ENCODE measurements around the gene PKP4. TPM values are rescaled to one million over a fixed set of nuclear protein-coding genes. Genes with fewer than 3 reads are reported as not detected.

The PKP4 gene
- total RNA-seq, 2 experiments from 2014 or later, result 52.9 to 57.0 TPM

DNA sequence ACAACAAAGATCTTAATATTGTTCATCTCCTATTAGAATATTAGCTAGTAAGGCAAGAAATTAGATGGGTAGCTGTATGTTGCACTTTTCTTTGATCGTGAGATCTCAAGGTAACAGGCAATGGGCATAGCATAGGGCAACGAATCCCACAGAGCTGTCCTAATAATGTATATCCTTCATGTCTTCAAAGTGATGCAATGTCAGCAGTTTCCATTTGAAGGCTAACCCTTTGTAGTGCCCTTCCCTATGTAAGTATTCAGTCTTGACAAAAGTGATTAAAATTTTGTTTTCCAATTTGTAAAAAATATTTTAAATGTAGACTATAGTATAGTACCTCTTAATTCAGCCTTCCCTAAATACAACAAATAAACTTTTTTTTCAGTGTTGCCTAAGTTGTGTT is 112.5 kb downstream of the PKP4 start:
- Mint-ChIP-seq H3K9me3 (peaks cover 4% of the 10 kb centered on the region), H3K36me3 (ENCODE audit: low read depth) (peaks cover 10% of the 10 kb centered on the region), H3K27me3 (ENCODE audit: low read depth) (no peaks in the 10 kb centered on the region), H3K27ac (no peak overlapping the region), H3K4me3 (no peak overlapping the region), H3K4me1 (ENCODE audit: low read depth) (no peaks in the 10 kb centered on the region)
- intact Hi-C loops (cut with micrococcal nuclease), result no loop called here
- CTCF ChIA-PET, result interaction anchor here (0.8 kb wide), 1 partner anchor 36 kb away, joined by 3 read pairs; no protein-coding TSS in a partner anchor
- DNase-seq, result no peak

GRCh38 chr2:158570869-158571268 is 114.1 kb downstream of the PKP4 start:
- no peaks in the 10 kb centered on the region for H3K4me1 Mint-ChIP-seq (ENCODE audit: low read depth)
- intact Hi-C loops (cut with micrococcal nuclease), result no loop called here
- no peaks in the 10 kb centered on the region for H3K27me3 Mint-ChIP-seq (ENCODE audit: low read depth)
- H3K36me3 Mint-ChIP-seq (ENCODE audit: low read depth), result peaks cover 10% of the 10 kb centered on the region
- CTCF ChIA-PET, result no interaction called here
- H3K4me3 Mint-ChIP-seq, result no peak overlapping the region
- no peak overlapping the region for H3K27ac Mint-ChIP-seq
- peaks cover 4% of the 10 kb centered on the region for H3K9me3 Mint-ChIP-seq
- no peak for DNase-seq

GRCh38 chr2:158573739-158574138 is 117.0 kb downstream of the PKP4 start:
- Mint-ChIP-seq H3K4me3 (no peak overlapping the region), H3K9me3 (peaks cover 4% of the 10 kb centered on the region), H3K4me1 (ENCODE audit: low read depth) (peaks cover 3% of the 10 kb centered on the region), H3K36me3 (ENCODE audit: low read depth) (peaks cover 8% of the 10 kb centered on the region), H3K27ac (no peak overlapping the region), H3K27me3 (ENCODE audit: low read depth) (no peaks in the 10 kb centered on the region)
- CTCF ChIA-PET, result no interaction called here
- no peak for DNase-seq
- intact Hi-C loops (cut with micrococcal nuclease), result no loop called here

DNA sequence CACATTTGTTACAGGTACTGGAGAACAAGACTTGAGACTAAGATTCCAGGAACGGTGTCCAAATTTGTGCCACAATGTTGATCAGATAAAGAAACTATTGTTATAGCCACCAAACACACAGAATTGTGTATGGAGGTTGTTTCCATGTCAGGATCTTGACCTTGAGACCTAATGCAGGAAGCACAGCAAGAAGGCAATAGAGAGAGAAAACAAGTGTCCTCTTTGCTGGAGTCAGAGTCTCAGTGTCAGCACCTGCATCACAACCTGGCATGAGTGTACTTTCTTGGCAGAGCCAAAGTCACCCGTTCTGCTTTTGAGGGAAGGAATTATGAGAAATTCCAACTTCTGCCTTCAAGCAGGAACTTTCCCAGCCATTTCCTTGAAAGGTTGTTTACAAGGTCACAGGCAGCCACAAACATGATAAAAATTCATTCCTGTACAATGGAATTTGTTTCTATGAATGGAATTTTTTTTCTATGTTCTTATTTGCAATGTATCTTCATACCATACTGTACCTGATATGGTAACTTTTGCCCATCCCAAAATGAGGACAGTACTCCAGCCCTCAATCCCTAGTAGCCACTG is 118.4 kb downstream of the PKP4 start:
- no peak overlapping the region for H3K27ac Mint-ChIP-seq
- peaks cover 4% of the 10 kb centered on the region for H3K9me3 Mint-ChIP-seq
- no peaks in the 10 kb centered on the region for H3K27me3 Mint-ChIP-seq (ENCODE audit: low read depth)
- peaks cover 3% of the 10 kb centered on the region for H3K4me1 Mint-ChIP-seq (ENCODE audit: low read depth)
- H3K36me3 Mint-ChIP-seq (ENCODE audit: low read depth), result peaks cover 10% of the 10 kb centered on the region
- intact Hi-C loops (cut with micrococcal nuclease), result no loop called here
- CTCF ChIA-PET, result no interaction called here
- no peak for DNase-seq
- H3K4me3 Mint-ChIP-seq, result no peak overlapping the region

DNA sequence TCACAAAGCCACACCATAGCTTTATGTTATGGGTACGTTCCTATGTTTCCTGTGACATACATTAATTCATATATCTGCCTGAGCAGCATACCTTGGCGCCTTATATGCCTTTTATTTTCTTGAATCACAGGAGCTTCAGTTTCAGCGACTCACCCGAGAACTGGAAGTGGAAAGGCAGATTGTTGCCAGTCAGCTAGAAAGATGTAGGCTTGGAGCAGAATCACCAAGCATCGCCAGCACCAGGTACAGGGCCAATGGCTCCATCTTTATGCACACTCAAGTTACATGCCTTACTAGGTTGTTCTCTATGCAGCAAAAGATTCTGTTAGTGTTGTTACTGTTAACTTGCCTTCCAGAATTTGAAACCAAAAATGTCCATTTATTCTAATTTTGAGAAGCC is 120.4 kb downstream of the PKP4 start:
- Mint-ChIP-seq H3K9me3 (no peaks in the 10 kb centered on the region), H3K36me3 (ENCODE audit: low read depth) (peaks cover 12% of the 10 kb centered on the region), H3K27me3 (ENCODE audit: low read depth) (no peaks in the 10 kb centered on the region), H3K27ac (no peak overlapping the region), H3K4me1 (ENCODE audit: low read depth) (peaks cover 3% of the 10 kb centered on the region), H3K4me3 (no peak overlapping the region)
- CTCF ChIA-PET, result no interaction called here
- intact Hi-C loops (cut with micrococcal nuclease), result no loop called here
- no peak for DNase-seq

DNA sequence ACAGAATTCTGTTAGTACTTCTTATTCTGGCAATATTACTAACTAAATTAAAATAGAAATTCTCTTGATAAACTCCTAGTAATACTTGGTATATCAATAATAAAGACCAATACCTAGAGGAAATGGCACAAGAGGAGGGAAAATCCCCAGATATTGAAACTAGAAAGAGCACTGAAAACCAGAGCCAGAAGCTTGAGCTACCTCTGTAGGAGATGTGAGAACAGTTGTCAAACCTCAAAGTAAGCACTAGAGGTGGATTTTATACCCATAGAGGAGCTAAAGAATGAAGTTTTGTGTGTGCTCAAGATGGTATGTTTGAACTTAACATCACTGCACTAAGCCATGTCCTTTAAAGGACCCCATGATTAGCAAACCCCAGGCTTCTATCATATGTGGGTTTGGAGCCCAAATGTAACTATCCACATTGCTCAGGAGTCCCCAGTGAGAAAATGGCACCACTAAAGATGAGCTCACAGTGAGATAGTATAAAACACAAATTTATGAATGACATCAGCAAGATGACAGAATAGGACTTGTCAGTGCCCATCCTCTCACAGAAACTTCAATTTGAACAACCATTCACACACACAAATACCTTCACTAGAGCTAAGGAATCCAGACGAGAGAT is 122.1 kb downstream of the PKP4 start:
- intact Hi-C loops (cut with micrococcal nuclease), result no loop called here
- no peak overlapping the region for H3K4me3 Mint-ChIP-seq

DNA sequence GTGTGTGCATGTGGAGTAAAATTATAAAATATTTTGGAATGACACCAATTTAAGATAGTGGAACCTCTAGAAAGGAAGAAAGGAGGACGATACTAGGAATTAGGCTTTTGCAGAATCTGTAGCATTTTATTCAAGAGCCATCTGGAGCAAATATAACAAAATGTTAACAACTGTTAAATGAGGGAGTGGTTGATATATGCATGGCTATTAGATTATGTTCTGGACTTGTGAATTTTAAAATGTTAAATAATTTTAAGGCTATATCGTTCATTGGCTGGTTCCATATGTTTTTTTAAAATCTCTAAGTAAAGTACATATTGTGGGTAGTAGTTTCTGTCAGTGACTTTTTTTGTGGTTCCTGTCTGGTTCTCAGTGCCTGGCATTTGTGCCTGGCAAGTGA is 123.2 kb downstream of the PKP4 start:
- H3K9me3 Mint-ChIP-seq, result no peaks in the 10 kb centered on the region
- H3K27ac Mint-ChIP-seq, result no peak overlapping the region
- H3K36me3 Mint-ChIP-seq (ENCODE audit: low read depth), result peaks cover 15% of the 10 kb centered on the region
- CTCF ChIA-PET, result no interaction called here
- H3K4me3 Mint-ChIP-seq, result no peak overlapping the region
- no peak for DNase-seq
- H3K27me3 Mint-ChIP-seq (ENCODE audit: low read depth), result no peaks in the 10 kb centered on the region
- H3K4me1 Mint-ChIP-seq (ENCODE audit: low read depth), result peaks cover 3% of the 10 kb centered on the region
- intact Hi-C loops (cut with micrococcal nuclease), result no loop called here

More for the DNA sequence above, 122.1 kb downstream of the PKP4 start:
- peaks cover 15% of the 10 kb centered on the region for H3K36me3 Mint-ChIP-seq (ENCODE audit: low read depth)
- no peak overlapping the region for H3K27ac Mint-ChIP-seq
- no peak for DNase-seq
- peaks cover 3% of the 10 kb centered on the region for H3K4me1 Mint-ChIP-seq (ENCODE audit: low read depth)
- CTCF ChIA-PET, result no interaction called here
- no peaks in the 10 kb centered on the region for H3K9me3 Mint-ChIP-seq
- H3K27me3 Mint-ChIP-seq (ENCODE audit: low read depth), result no peaks in the 10 kb centered on the region

- no peaks in the 10 kb centered on the region for H3K9me3 Mint-ChIP-seq
- H3K36me3 Mint-ChIP-seq (ENCODE audit: low read depth), result peaks cover 15% of the 10 kb centered on the region
- H3K4me1 Mint-ChIP-seq (ENCODE audit: low read depth), result peaks cover 3% of the 10 kb centered on the region
- no peaks in the 10 kb centered on the region for H3K27me3 Mint-ChIP-seq (ENCODE audit: low read depth)
- intact Hi-C loops (cut with micrococcal nuclease), result no loop called here
- no peak overlapping the region for H3K4me3 Mint-ChIP-seq
- CTCF ChIA-PET, result no interaction called here
- no peak for DNase-seq
- H3K27ac Mint-ChIP-seq, result no peak overlapping the region
Observed at GRCh38 chr2:158580760-158581159, 124.0 kb downstream of the PKP4 start.

GRCh38 chr2:158582670-158583069 is 125.9 kb downstream of the PKP4 start:
- CTCF ChIA-PET, result no interaction called here
- DNase-seq, result no peak
- Mint-ChIP-seq H3K4me3 (no peak overlapping the region), H3K36me3 (ENCODE audit: low read depth) (peaks cover 15% of the 10 kb centered on the region), H3K4me1 (ENCODE audit: low read depth) (no peaks in the 10 kb centered on the region), H3K27ac (no peak overlapping the region), H3K27me3 (ENCODE audit: low read depth) (no peaks in the 10 kb centered on the region), H3K9me3 (no peaks in the 10 kb centered on the region)
- intact Hi-C loops (cut with micrococcal nuclease), result no loop called here

GRCh38 chr2:158583923-158584322 is 127.2 kb downstream of the PKP4 start:
- DNase-seq, result no peak
- intact Hi-C loops (cut with micrococcal nuclease), result no loop called here
- H3K27ac Mint-ChIP-seq, result no peak overlapping the region
- H3K4me1 Mint-ChIP-seq (ENCODE audit: low read depth), result no peaks in the 10 kb centered on the region
- no peaks in the 10 kb centered on the region for H3K9me3 Mint-ChIP-seq
- no peak overlapping the region for H3K4me3 Mint-ChIP-seq
- H3K36me3 Mint-ChIP-seq (ENCODE audit: low read depth), result peaks cover 17% of the 10 kb centered on the region
- H3K27me3 Mint-ChIP-seq (ENCODE audit: low read depth), result no peaks in the 10 kb centered on the region
- CTCF ChIA-PET, result no interaction called here

GRCh38 chr2:158586491-158586890 is 129.7 kb downstream of the PKP4 start:
- Mint-ChIP-seq H3K4me1 (ENCODE audit: low read depth) (no peaks in the 10 kb centered on the region), H3K9me3 (no peaks in the 10 kb centered on the region), H3K36me3 (ENCODE audit: low read depth) (peaks cover 9% of the 10 kb centered on the region), H3K27ac (no peak overlapping the region), H3K27me3 (ENCODE audit: low read depth) (no peaks in the 10 kb centered on the region), H3K4me3 (no peak overlapping the region)
- no peak for DNase-seq
- CTCF ChIA-PET, result no interaction called here
- intact Hi-C loops (cut with micrococcal nuclease), result no loop called here

- intact Hi-C loops (cut with micrococcal nuclease), result no loop called here
- no peaks in the 10 kb centered on the region for H3K27me3 Mint-ChIP-seq (ENCODE audit: low read depth)
- peaks cover 6% of the 10 kb centered on the region for H3K36me3 Mint-ChIP-seq (ENCODE audit: low read depth)
- no peaks in the 10 kb centered on the region for H3K9me3 Mint-ChIP-seq
- no peak for DNase-seq
- H3K27ac Mint-ChIP-seq, result no peak overlapping the region
- H3K4me1 Mint-ChIP-seq (ENCODE audit: low read depth), result no peaks in the 10 kb centered on the region
- no peak overlapping the region for H3K4me3 Mint-ChIP-seq
- CTCF ChIA-PET, result no interaction called here
Observed at GRCh38 chr2:158589303-158589702, 132.6 kb downstream of the PKP4 start.

GRCh38 chr2:158598862-158599517 is 142.2 kb downstream of the PKP4 start:
- CTCF ChIA-PET, result no interaction called here
- intact Hi-C loops (cut with micrococcal nuclease), result no loop called here
- peaks cover 3% of the 10 kb centered on the region for H3K36me3 Mint-ChIP-seq (ENCODE audit: low read depth)
- no peak overlapping the region for H3K27ac Mint-ChIP-seq
- no peaks in the 10 kb centered on the region for H3K4me1 Mint-ChIP-seq (ENCODE audit: low read depth)
- no peak overlapping the region for H3K4me3 Mint-ChIP-seq
- no peaks in the 10 kb centered on the region for H3K27me3 Mint-ChIP-seq (ENCODE audit: low read depth)
- DNase-seq, result no peak
- H3K9me3 Mint-ChIP-seq, result no peaks in the 10 kb centered on the region
